IPS-18c (cell line): Measurements from ENCODE around the gene PDSS2.

Experiments
- H3K4me3 ChIP-seq: 2 replicates; pipeline ENCODE4 v1.7.0; 2013; ENCODE audit warnings: low read depth, mild to moderate bottlenecking, low read length, moderate library complexity; ENCODE audit not compliant: insufficient read depth
- H3K9me3 ChIP-seq: one replicate; pipeline ENCODE4 v1.6.1; 2013; ENCODE audit warnings: mild to moderate bottlenecking, low read length, moderate library complexity; ENCODE audit not compliant: control insufficient read depth, insufficient read depth

The PDSS2 gene

DNA sequence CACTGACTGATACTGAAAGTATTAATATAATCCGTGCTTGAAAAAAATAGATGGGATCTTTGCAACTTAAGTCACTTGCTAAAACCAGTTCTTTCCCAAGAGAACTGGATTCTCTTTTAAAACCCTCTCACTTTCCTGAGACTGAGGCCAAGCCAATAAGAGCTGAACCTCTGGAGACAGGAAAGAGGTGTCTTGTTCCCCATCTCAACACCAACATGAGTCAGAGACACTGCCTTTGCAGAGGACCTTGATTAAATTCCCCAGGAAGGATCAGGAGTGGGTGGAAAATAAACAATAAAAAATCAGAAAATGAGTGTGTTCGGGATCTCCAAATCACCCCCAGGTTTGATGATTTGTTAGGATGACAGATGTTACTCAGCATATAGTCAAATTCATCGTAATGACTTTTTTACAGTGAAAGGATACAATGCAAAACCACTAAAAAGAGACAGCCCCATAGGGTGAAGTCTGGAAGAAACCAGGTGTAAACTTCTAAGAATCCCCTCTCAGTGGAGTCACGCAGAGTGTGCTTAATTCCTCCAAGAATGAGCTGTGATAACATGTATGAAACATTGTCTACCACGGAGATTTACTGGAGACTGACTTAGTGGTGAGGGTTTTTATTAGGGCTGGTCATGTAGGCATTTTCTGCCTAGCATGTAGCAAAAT is 221.2 kb downstream of the PDSS2 start:
- H3K9me3 ChIP-seq, result no peaks in the 10 kb centered on the region

DNA sequence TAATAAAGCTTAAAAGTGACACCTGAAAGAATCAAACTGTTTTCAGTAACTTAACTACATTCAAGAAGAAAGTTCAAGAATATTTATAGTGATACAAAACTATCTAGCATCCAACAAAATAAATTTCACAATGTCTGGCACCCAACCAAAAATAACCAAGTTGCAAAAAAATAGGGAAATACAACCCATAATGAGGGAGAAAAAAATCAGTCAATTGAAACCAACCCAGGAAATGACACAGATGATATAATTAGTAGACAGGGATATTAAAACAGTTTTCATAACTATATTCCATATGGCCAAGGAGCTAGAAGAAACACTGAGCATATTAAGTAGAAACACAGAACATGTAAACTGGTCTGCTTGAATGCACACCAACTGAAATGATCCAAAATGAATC is 223.9 kb downstream of the PDSS2 start:
- H3K9me3 ChIP-seq, result no peaks in the 10 kb centered on the region
- H3K4me3 ChIP-seq, result no peak overlapping the region

More for the DNA sequence above, 221.2 kb downstream of the PDSS2 start:
- no peak overlapping the region for H3K4me3 ChIP-seq

DNA sequence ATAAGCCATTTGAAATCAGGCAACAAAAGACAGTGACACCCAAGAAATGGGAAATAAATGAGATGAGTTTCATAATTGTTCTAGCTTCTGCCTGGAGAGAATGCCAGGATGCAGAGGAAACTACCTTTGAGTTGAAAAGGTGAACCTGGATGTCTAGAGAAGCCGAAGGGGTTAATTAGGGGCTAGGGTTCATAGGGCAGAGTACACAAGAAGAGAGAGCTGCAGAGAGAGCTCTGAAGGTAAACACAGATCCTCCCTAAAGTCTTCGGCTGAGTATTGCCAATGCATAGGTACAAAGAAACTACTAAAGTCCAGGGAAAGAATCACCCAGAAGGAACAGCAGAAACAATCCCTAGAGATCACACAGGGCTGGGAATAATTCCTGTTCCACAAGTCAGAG is 224.4 kb downstream of the PDSS2 start:
- H3K9me3 ChIP-seq, result no peaks in the 10 kb centered on the region

GRCh38 chr6:107231243-107231642 is 228.1 kb downstream of the PDSS2 start:
- H3K4me3 ChIP-seq, result no peak overlapping the region

More for the DNA sequence above, 224.4 kb downstream of the PDSS2 start:
- H3K4me3 ChIP-seq, result no peak overlapping the region

GRCh38 chr6:107230448-107230847 is 228.9 kb downstream of the PDSS2 start:
- H3K9me3 ChIP-seq, result no peaks in the 10 kb centered on the region
- H3K4me3 ChIP-seq, result no peak overlapping the region

More at GRCh38 chr6:107231243-107231642, 228.1 kb downstream of the PDSS2 start:
- H3K9me3 ChIP-seq, result no peaks in the 10 kb centered on the region

DNA sequence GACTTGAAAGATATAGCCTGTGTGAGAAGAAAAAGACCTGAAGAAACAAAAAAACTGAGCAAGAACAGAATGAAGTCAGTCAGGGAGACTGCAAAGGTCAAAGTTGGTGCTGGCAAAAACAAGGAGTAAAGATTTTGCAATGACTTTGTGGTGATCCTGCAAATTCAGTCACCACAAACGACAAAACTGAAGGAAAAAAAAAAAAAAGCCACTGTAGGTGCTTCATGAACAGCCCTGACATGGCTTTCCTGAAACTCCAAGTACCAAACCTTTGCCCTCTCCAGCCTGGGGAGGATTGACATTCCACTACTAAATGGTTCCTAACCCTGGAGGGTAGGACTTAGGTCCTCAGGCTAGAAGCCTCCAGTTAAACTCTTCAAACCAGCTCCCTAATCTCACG is 229.3 kb downstream of the PDSS2 start:
- Histone ChIP-seq H3K4me3 (no peak overlapping the region), H3K9me3 (no peaks in the 10 kb centered on the region)

GRCh38 chr6:107228754-107229153 is 230.6 kb downstream of the PDSS2 start:
- Histone ChIP-seq H3K4me3 (no peak overlapping the region), H3K9me3 (no peaks in the 10 kb centered on the region)

- Histone ChIP-seq H3K4me3 (no peak overlapping the region), H3K9me3 (no peaks in the 10 kb centered on the region)
Observed at GRCh38 chr6:107221519-107221918, 237.8 kb downstream of the PDSS2 start.

DNA sequence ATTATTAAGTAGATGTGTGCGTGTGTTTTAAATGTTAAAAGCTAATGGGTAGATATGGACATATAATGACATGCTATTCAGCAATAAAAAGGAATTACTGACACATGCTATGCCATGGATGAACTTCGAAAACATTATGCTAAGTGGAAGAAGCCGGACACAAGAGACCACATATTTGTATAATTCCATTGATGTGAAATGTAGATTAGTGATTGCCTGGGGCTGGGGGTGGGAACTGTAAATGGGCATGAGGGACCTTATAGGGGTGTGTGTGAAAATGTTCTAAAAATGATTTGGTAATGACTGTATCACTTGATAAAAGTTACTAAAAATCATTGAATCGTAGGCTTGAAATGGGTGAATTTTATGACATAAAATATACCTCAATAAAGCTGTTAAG is 239.5 kb downstream of the PDSS2 start:
- Histone ChIP-seq H3K4me3 (no peak overlapping the region), H3K9me3 (no peaks in the 10 kb centered on the region)

DNA sequence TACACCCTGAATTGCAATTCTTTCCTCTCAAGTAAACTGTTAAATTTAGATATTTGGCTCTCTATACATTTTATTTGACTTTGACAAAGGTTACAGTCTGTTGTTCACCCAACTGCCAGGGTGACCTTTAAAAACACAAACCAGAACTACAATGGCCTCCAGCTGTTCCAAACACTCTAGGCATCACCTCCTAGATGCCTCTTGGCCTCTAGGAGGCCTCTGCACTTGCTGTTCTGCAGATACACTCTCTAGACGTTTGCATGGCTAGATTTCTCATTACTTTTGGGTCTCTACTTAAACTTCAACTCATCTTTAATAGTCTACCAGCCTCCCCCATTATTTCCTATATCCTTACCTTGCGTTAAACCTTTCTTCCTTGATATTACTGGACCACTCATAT is 241.2 kb downstream of the PDSS2 start:
- Histone ChIP-seq H3K9me3 (no peaks in the 10 kb centered on the region), H3K4me3 (no peak overlapping the region)

GRCh38 chr6:107217248-107217647 is 242.1 kb downstream of the PDSS2 start:
- Histone ChIP-seq H3K9me3 (no peaks in the 10 kb centered on the region), H3K4me3 (no peak overlapping the region)

DNA sequence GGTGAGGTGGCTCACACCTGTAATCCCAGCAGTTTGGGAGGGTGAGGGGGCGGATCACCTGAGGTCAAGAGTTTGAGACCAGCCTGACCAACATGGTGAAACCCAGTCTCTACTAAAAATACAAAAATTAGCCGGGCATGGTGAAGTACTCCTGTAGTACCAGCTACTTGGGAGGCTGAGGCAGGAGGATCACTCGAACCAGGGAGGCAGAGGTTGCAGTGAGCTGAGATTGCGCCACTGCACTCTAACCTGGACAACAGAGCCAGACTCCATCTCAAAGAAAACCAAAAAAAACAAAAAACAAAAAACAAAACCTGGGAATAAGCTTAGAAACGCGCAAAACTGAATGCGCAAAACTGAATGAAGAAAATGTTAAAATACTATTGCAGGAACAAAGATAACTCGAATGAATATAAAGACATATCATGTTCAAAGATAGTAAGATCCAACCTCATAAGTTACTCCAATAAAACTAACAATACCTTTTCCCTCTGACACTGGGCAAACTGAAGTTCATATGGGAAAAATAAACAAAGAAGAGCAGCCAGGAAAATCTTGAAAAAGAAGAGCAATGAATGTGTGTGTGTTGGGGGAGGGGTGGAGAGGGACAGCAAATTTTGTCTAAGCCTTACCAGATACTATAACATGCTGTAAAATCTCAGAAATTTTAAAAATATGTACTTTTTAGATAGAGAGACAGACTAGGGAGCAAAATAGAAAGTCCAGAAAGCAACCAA is 243.0 kb downstream of the PDSS2 start:
- H3K9me3 ChIP-seq, result no peaks in the 10 kb centered on the region
- no peak overlapping the region for H3K4me3 ChIP-seq

GRCh38 chr6:107215334-107215733 is 244.0 kb downstream of the PDSS2 start:
- Histone ChIP-seq H3K9me3 (no peaks in the 10 kb centered on the region), H3K4me3 (no peak overlapping the region)

- H3K9me3 ChIP-seq, result no peaks in the 10 kb centered on the region
- no peak overlapping the region for H3K4me3 ChIP-seq
Observed at GRCh38 chr6:107214655-107215054, 244.7 kb downstream of the PDSS2 start.

DNA sequence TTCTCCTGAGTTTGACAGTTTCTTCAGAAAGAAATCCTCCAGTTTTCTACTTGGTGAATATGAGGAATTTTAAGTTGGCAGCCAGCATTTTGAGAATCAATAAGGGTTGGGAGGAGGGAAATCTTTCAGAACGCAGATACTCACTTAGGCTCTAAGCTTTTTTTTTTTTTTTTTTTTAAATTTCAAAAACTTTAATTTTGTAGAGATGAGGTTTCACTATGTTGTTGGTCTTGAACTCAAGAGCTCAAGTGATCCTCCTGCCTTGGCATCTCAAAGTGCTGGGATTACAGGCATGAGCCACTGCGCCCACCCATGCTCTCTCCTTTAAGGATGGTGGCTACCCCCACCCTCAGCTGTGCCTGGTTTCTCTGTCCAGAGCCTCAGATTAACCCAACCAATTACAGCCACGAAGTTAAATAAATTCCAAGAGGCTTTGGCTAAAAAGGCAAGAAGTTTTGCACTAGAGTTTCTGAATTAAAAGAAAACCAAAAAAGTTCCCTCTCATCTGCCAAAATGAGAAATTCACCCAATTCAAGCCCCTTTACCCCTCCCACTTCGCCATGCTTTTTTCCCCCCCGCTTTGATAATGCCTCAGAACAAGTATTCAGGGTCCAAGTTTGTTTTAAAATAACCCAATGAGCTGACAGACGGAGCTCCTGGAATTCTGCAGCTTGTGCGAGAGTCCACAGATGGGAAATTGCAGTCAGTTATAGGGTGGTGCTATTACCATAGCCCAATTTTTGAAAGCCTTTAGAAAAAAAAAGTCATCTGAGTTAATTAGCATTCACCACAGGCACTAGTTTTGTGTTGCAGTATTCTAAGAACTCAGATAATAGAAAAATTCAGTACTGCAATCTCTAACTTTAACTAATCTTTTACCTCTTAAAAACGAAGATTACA is 249.7 kb downstream of the PDSS2 start:
- H3K4me3 ChIP-seq, result no peak overlapping the region

GRCh38 chr6:107207251-107207873 is 252.0 kb downstream of the PDSS2 start:
- Histone ChIP-seq H3K9me3 (no peaks in the 10 kb centered on the region), H3K4me3 (no peak overlapping the region)

More for the DNA sequence above, 249.7 kb downstream of the PDSS2 start:
- no peaks in the 10 kb centered on the region for H3K9me3 ChIP-seq
